Muscle of leg (tissue), 9 donors: ENCODE measurements around the gene LPIN2. TPM values are rescaled to one million over a fixed set of nuclear protein-coding genes. Genes with fewer than 3 reads are reported as not detected.

Source experiments
- polyA plus RNA-seq, 8 donors: library from polyadenylated mRNA; unstranded; fragments of 120-200 nt; gene quantifications; one replicate each; pipeline versions ENCODE4 v1.2.1 to v1.2.3, GENCODE V29; 2013; ENCODE audit warnings: inconsistent platforms in 1 of 8, low replicate concordance in 1 of 8; ENCODE audit not compliant: insufficient read length in 8 of 8, insufficient read depth in 1 of 8
- total RNA-seq: library from RNA; stranded (reverse); fragments of 120-200 nt; gene quantifications from one replicate; pipeline ENCODE4 v1.2.4, GENCODE V29; 2013

The LPIN2 gene
- total and polyA plus RNA-seq, 9 donors = 10.6 to 17.8 (median 13.1) TPM

Other genes with a start within 250 kb of the LPIN2 start
- 23.0 TPM for gene EMILIN2, start 166.1 kb downstream of the LPIN2 start, total RNA-seq
- gene EMILIN2, start 166.1 kb downstream of the LPIN2 start, polyA plus RNA-seq = 10 to 100 TPM; 23.1 to 46.7 (median 30.2) TPM
- 377 TPM for gene MYOM1, start 206.8 kb upstream of the LPIN2 start, total RNA-seq
- gene MYOM1, start 206.8 kb upstream of the LPIN2 start, polyA plus RNA-seq = 100 to 1,000 TPM; 265 to 771 (median 606) TPM
- gene MYL12A, start 234.7 kb upstream of the LPIN2 start, total RNA-seq = 705 TPM
- 100 to 1,000 TPM; 456 to 716 (median 616) TPM for gene MYL12A, start 234.7 kb upstream of the LPIN2 start, polyA plus RNA-seq
- 301 TPM for gene MYL12B, start 249.0 kb upstream of the LPIN2 start, total RNA-seq
- gene MYL12B, start 249.0 kb upstream of the LPIN2 start, polyA plus RNA-seq = 100 to 1,000 TPM; 209 to 315 (median 232) TPM